GM18951 (cell line): ENCODE results near the gene RNF212.
"Not testable (repeated sequence)": the region's sequence is repeated elsewhere in the genome, so short reads cannot be mapped to it uniquely, and the experiment has no call there.

Experiments used
- POLR2A ChIP-seq: IDR thresholded peaks from 4 replicates; pipeline ENCODE4 v1.6.1; 2011; ENCODE audit warnings: mild to moderate bottlenecking; ENCODE audit not compliant: insufficient read length, insufficient read depth; ENCODE audit errors: extremely low read depth
- in situ Hi-C: fragments of 300-500 bp; cut with MboI; formaldehyde crosslinking; loops from one replicate; pipeline ENCODE4 v1.12.0; 2022; ENCODE audit warnings: low sequenced_read_pairs, mixed read lengths, inconsistent platforms; ENCODE audit not compliant: unreplicated experiment

Gene RNF212

GRCh38 chr4:1050486-1051213, 62.7 kb downstream of the RNF212 start:
- in situ Hi-C loops = no loop called here
- TF ChIP-seq POLR2A = no peak

DNA sequence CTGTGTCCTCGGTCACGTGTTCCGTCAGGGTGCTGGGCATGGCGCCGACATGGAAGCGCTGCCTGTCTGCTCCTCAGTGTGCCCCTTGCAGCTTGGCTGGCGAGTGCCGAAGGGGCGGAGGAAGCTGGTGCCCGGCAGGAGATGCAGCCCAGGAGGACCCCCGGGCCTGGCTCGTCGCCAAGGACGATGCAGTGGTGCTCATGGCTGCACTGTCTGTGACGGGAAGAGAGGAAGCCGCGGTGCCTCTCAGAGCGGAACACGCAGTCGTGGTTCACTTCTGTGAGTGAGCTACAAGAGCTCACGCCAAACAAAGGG, 63.8 kb downstream of the RNF212 start:
- TF ChIP-seq POLR2A = no peak
- in situ Hi-C loops = no loop called here

GRCh38 chr4:1048773-1049590, 64.4 kb downstream of the RNF212 start:
- no peak for TF ChIP-seq POLR2A
- in situ Hi-C loops = no loop called here

DNA sequence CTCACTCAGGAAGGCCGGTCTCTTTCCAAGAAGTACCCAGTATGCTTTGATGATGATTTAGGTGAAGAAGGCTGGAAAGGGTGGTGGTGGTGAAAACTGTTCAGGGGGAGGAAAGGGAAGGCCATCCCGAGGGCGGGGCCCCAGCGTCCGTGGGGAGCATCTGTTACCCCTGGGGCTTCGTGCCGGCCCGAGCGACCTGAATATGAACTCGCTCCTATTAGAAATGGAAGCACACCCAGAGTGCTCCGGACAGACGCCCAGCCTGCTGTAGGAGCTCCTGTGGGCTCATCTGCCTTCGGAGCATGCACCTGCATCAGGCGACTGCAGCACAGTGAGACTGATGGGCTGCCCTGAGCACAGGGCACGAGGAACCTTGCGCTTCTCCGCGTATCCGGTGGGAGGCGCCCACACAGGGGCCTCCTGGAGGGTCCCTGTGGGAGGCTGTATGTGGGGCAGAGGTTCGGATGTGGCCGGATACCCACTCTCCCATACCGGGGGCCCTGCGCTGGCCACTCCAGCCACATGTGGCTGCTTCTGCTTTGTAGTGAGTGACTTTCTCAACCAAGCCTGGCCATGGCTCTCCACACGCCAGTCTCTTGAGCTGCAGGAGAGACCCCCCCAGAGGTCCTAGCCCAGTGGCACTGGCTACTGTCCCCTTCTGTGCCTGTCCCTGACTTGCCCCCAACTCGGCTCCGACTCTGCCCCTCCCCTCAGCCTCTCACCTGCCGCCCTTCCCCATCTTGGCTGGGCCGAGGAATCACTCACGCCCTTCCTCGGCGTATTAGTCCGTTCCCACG, 65.2 kb downstream of the RNF212 start:
- TF ChIP-seq POLR2A = no peak
- in situ Hi-C loops = no loop called here

DNA sequence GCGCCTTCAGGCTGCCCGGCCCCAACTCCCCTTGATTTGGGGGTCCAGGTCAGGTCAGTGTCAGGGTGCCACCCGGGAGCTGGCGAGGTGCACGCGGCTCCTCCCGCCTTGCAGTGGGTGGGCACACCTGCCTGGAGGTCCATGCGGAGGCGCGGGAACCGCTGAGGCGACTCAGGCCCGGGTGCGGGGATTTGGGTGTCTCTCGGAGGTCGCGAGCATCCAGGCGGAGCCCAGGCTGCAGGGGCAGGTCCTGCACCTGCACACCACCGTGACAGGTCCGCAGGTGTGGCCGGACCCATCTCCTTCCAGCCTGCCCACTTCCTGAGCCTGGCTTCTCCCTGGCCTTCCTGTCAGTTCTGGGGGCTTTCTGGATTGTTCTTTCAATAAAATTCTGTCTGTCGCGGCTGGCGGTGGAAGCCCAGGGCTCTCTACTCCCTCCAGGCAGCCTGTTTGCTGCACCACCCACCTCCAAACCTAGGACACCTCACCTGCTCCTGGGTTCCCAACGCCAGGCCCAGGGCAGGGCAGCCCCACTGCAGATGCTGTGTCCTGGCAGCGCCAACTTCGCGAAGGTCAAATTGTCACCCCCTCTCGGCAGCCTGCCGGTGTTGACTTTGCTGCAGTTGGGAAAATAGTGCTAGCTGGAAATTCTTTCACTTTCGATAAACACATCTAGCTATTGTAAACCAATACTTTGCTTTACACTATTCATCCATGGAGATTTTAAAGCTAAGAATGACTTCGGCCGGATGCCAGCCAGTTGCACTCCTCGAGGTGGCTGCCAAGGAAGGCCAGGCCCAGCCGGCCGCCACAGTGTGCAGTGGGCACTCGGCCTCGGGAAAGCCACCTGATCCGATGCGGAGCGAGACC, 66.0 kb downstream of the RNF212 start:
- no peak for TF ChIP-seq POLR2A
- in situ Hi-C loops = no loop called here

- in situ Hi-C loops = not testable (repeated sequence)
Observed at GRCh38 chr4:1046581-1047011, 66.8 kb downstream of the RNF212 start.

GRCh38 chr4:1045595-1046201, 67.7 kb downstream of the RNF212 start:
- in situ Hi-C loops = no loop called here
- TF ChIP-seq POLR2A = no peak

DNA sequence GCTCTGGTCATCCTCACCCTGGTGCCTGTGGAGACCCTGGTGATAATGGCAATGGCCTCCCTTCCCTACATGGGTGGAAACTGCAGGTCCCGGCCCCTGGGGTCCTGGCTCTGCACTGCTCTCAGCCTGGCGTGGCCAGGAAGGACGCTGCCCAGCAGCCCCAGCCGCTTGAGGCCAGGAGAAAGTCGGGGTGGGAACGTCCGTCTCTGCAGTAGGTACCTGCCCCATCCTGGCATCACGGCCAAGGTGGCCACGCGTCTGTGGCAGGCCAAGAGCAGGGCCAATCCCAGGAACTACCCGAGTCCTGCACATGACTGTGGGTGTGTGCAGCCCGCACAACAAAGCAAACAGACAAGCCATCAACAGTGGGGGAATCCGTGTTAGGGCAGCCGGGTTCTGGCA, 68.2 kb downstream of the RNF212 start:
- no peak for TF ChIP-seq POLR2A

GRCh38 chr4:1044469-1045192, 68.7 kb downstream of the RNF212 start:
- TF ChIP-seq POLR2A = no peak
- in situ Hi-C loops = no loop called here

More for the DNA sequence above, 68.2 kb downstream of the RNF212 start:
- in situ Hi-C loops = no loop called here

DNA sequence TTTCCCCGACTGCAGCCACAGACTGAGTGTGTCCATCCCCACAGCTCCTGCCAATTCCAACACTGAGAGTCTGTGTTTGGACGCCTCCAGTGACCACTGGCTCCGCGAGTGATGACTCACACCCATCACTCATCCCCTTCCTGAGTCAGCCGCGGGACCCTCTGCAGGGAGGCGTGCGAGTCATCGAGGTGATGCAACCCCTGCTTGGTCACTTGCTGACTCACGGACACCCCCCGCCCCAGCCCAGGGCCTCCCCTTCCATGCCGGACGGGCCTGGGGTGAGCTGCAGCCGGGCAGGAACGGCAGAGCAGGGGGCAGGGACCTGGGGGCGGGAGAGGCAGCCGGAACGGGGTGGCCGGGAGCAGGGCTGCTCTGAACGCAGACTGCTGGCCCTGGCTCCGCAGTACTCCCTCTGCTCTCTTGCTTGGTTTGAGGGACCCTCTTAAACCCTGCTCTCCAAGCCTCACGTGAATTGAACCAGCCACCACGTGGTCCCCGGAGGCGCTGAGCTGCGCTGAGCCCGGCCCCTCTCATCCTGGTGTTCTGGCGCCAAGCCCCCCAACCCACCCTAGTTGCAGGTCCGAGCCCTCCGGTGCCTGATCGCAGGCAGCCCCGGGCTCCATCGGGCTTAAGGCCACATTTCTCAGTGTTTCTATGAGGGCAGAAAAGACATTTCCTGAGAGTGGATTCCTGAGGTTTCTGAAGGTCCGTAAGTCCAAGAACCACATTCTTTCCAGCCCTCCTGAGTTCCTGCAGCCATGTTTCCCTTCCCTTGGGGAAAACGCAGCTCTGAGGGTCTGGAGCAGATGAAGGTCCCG, 69.5 kb downstream of the RNF212 start:
- in situ Hi-C loops = no loop called here
- no peak for TF ChIP-seq POLR2A

DNA sequence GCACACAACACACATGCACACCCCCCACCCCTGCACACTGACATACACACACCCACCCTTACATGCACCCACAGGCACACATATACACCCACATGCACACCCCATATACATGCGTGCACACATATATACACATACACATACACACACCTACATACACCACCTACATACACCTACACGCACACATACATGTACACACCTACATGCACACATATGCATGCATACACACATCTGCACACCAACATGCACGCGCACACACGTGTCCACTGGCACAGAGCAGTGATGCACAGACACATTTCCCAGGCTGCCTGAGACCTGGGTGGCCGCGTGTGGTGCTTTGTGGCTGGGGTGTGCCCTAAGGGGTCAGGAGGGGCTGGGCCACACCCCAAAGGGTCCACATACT, 70.2 kb downstream of the RNF212 start:
- in situ Hi-C loops = no loop called here
- TF ChIP-seq POLR2A = no peak
